ENCODE data around the gene SAMD1.

SAMD1 gene

DNA sequence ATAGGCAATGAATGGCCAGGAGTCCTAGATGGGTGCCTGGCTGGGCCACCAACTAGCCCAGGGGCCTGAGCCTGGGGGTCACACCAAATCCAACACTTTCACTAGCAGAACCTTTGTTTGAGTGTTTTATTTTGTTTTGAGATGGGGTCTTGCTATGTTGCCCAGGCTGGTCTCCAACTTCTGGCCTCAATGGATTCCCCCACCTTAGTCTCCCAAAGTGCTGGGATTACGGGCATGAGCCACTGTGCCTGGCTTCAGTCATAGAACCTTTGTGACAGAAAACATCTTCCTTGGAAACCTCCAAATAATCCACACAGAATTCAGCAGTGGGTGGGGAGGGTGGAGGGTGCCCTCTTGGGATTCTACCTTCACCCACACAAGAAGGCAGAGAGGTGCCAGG lies 20.9 kb upstream of the SAMD1 start:
- no peak for DNase-seq (ENCODE audit: low read depth in 1 of 2, low spot score in 1 of 2)
- no peak for TF ChIP-seq GABPA (IDR thresholded peaks at IDR 0.05; ENCODE audit: low read depth)
- no peaks in the 10 kb centered on the region for H3K27me3 ChIP-seq (ENCODE audit: insufficient read depth, poor library complexity, severe bottlenecking)
- no peak overlapping the region for H3K4me3 ChIP-seq (replicated peaks; ENCODE audit: insufficient read depth, low read length)
- H3K27ac ChIP-seq (replicated peaks) = no peak overlapping the region

DNA sequence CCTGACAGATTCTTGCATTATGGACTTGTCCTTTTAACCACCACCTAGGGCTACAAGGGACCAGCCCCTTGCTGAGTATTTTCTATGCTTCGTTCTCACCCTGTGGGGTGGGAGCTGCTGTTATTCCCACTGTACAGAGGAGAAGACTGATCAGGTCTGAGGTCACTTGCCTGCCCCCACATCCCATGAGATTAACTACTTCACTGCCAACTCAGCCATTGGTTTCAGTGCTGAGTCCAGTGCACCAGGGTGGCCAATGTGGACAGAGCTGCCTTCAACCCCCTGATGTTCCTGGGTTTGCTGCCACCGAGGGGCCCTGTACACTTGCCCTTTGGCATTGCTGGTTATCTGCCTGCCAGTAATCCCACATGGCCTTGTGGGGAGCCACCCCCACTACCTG lies 20.1 kb upstream of the SAMD1 start:
- no peak for TF ChIP-seq GABPA (IDR thresholded peaks at IDR 0.05; ENCODE audit: low read depth)
- TF ChIP-seq, protein P1, sequence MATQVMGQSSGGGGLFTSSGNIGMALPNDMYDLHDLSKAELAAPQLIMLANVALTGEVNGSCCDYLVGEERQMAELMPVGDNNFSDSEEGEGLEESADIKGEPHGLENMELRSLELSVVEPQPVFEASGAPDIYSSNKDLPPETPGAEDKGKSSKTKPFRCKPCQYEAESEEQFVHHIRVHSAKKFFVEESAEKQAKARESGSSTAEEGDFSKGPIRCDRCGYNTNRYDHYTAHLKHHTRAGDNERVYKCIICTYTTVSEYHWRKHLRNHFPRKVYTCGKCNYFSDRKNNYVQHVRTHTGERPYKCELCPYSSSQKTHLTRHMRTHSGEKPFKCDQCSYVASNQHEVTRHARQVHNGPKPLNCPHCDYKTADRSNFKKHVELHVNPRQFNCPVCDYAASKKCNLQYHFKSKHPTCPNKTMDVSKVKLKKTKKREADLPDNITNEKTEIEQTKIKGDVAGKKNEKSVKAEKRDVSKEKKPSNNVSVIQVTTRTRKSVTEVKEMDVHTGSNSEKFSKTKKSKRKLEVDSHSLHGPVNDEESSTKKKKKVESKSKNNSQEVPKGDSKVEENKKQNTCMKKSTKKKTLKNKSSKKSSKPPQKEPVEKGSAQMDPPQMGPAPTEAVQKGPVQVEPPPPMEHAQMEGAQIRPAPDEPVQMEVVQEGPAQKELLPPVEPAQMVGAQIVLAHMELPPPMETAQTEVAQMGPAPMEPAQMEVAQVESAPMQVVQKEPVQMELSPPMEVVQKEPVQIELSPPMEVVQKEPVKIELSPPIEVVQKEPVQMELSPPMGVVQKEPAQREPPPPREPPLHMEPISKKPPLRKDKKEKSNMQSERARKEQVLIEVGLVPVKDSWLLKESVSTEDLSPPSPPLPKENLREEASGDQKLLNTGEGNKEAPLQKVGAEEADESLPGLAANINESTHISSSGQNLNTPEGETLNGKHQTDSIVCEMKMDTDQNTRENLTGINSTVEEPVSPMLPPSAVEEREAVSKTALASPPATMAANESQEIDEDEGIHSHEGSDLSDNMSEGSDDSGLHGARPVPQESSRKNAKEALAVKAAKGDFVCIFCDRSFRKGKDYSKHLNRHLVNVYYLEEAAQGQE (IDR thresholded peaks at IDR 0.05; ENCODE audit: insufficient replicate concordance, low read depth) = no peak
- TF ChIP-seq POLR2AphosphoS5 (IDR thresholded peaks at IDR 0.05; ENCODE audit: low read depth) = no peak
- no peak for TF ChIP-seq SPI1 (IDR thresholded peaks at IDR 0.05; ENCODE audit: borderline replicate concordance, low read depth)
- TF ChIP-seq, protein P2, sequence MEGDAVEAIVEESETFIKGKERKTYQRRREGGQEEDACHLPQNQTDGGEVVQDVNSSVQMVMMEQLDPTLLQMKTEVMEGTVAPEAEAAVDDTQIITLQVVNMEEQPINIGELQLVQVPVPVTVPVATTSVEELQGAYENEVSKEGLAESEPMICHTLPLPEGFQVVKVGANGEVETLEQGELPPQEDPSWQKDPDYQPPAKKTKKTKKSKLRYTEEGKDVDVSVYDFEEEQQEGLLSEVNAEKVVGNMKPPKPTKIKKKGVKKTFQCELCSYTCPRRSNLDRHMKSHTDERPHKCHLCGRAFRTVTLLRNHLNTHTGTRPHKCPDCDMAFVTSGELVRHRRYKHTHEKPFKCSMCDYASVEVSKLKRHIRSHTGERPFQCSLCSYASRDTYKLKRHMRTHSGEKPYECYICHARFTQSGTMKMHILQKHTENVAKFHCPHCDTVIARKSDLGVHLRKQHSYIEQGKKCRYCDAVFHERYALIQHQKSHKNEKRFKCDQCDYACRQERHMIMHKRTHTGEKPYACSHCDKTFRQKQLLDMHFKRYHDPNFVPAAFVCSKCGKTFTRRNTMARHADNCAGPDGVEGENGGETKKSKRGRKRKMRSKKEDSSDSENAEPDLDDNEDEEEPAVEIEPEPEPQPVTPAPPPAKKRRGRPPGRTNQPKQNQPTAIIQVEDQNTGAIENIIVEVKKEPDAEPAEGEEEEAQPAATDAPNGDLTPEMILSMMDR (IDR thresholded peaks at IDR 0.05; ENCODE audit: insufficient read depth, low read length) = no peak
- H3K27me3 ChIP-seq (ENCODE audit: insufficient read depth, poor library complexity, severe bottlenecking) = no peaks in the 10 kb centered on the region
- no peak for DNase-seq (ENCODE audit: low read depth in 1 of 2, low spot score in 1 of 2)
- no peak overlapping the region for H3K4me3 ChIP-seq (replicated peaks; ENCODE audit: insufficient read depth, low read length)
- H3K27ac ChIP-seq (replicated peaks) = no peak overlapping the region

DNA sequence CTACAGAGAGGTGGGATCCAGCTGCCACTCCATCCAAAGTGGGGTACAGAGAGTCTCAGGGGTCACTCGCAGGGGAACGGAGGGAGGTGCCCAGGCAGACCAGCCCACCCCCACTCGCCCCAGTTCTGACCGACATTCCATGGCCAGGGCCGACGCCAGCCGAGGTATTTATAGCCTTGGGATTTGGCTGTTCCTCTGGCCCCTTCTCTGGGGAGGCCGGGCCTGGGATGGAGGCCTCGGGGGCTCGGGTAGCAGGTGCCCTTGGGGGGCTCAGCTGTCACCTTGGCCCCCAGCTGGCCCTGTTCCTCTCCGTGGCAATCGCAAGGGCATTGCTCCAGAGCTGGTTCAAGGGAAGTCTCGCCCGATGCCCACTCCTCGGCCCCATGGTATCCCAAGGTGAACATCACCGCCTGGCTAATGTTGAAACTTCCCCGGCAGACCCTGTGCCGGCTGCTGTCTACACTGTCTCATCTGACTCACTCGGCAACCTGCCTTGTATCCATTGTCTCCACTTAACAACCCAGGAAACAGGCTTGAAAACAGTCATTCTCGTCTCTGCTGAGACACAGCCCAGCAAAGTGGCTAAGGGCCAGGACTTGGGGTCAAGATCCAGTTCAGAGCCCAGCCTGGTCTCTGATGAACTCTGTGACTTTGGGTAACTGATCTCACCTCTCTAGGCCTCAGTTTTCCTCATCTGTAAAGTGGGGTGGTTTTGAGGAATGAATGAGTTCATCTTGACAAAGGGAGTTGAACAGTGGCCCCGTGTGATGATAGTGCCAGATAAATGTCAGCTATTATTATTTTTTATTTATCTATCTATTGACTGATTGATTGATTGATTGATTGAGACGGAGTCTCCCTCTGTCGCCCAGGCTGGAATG lies 17.3 kb upstream of the SAMD1 start:
- H3K27me3 ChIP-seq (ENCODE audit: insufficient read depth, poor library complexity, severe bottlenecking) = no peaks in the 10 kb centered on the region
- DNase-seq (ENCODE audit: low read depth in 1 of 2, low spot score in 1 of 2) = no peak
- no peak overlapping the region for H3K27ac ChIP-seq (replicated peaks)
- TF ChIP-seq, protein P1 (IDR thresholded peaks at IDR 0.05; ENCODE audit: insufficient replicate concordance, low read depth) = no peak
- TF ChIP-seq POLR2AphosphoS5 (IDR thresholded peaks at IDR 0.05; ENCODE audit: low read depth) (no peak), SPI1 (IDR thresholded peaks at IDR 0.05; ENCODE audit: borderline replicate concordance, low read depth) (no peak), GABPA (IDR thresholded peaks at IDR 0.05; ENCODE audit: low read depth) (no peak)
- TF ChIP-seq, protein P2 (IDR thresholded peaks at IDR 0.05; ENCODE audit: insufficient read depth, low read length) = no peak
- no peak overlapping the region for H3K4me3 ChIP-seq (replicated peaks; ENCODE audit: insufficient read depth, low read length)

DNA sequence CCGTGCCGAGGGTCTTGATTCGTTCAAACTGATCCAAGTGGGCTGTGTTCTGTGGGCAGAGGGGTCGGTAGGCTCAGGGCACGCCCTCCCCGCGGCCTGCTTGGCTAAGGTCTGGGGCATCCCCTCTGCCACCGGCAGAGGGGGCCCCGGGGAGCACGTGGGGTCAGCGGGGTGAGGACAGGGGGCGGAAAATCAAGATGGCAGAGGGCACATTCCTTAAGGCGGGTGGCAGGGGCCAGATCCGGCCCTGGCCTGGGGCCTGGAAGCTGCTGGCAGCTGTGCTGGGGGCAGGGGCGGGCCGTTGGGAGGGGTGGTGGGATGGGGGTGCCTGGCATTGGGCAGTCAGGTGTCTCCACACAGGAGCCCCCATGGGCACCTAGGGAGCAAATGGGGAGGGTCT lies 16.3 kb upstream of the SAMD1 start:
- no peak overlapping the region for H3K27ac ChIP-seq (replicated peaks)
- no peak overlapping the region for H3K4me3 ChIP-seq (replicated peaks; ENCODE audit: insufficient read depth, low read length)
- DNase-seq (ENCODE audit: low read depth in 1 of 2, low spot score in 1 of 2) = no peak
- H3K27me3 ChIP-seq (ENCODE audit: insufficient read depth, poor library complexity, severe bottlenecking) = no peaks in the 10 kb centered on the region
- TF ChIP-seq, protein P1 (IDR thresholded peaks at IDR 0.05; ENCODE audit: insufficient replicate concordance, low read depth) = no peak
- TF ChIP-seq GABPA (IDR thresholded peaks at IDR 0.05; ENCODE audit: low read depth) = no peak
- no peak for TF ChIP-seq POLR2AphosphoS5 (IDR thresholded peaks at IDR 0.05; ENCODE audit: low read depth)
- TF ChIP-seq, protein P2 (IDR thresholded peaks at IDR 0.05; ENCODE audit: insufficient read depth, low read length) = no peak
- TF ChIP-seq SPI1 (IDR thresholded peaks at IDR 0.05; ENCODE audit: borderline replicate concordance, low read depth) = no peak

Measured in HL-60 (cell line).